Activated CD4-positive, alpha-beta T cell treated with anti-CD3 and anti-CD28 coated beads for 4 hours (primary cell): ENCODE data around the gene SERF1A.
"Not testable (repeated sequence)": the region's sequence is repeated elsewhere in the genome, so short reads cannot be mapped to it uniquely, and the experiment has no call there.

ENCODE experiments used
- DNase-seq, 2 donors: peaks; one replicate each; pipeline ENCODE4 v3.0.0-alpha.2; 2020

SERF1A gene

DNA sequence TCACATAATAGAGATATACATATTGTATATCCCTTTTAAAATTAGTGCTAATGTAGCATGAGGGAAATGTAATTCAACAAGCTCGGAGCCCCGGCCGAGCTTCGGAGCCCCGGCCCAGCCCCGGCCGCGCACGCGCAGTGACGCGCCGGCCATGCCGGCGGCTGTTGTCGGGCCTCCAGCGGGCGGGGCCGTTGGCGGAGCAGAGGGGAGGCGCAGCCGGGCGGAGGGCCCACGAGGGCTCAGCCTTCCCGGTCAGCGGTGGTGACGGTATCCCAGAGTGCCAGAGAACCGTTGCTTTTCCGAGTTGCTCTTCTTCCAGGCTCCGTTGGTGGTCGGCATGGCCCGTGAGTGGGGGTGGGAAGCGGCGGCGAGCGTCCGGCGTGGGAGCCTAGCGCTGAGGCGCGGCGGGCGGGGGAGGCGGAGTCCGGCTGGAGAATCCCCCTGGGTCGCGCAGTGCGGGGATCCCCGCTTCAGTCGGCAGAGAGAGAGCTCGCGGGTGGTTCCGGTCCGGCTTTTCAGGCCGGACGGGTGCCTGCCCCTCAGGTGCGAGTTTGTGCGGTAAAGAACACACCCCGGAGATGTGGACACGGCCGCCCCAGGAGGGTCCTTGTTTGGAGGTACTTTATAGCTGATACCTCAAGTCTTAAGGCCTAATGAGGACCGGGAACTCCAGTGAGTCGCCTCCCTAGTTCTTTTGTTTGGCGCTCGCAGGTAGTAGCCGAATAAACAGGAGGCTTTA is at the start of gene SERF1A:
Gene SERF1A (plus strand): TSS at position 137 of the 739 bp plus-strand sequence. CDS start 201 bp downstream, at position 338.
- DNase-seq: not testable (repeated sequence)

DNA sequence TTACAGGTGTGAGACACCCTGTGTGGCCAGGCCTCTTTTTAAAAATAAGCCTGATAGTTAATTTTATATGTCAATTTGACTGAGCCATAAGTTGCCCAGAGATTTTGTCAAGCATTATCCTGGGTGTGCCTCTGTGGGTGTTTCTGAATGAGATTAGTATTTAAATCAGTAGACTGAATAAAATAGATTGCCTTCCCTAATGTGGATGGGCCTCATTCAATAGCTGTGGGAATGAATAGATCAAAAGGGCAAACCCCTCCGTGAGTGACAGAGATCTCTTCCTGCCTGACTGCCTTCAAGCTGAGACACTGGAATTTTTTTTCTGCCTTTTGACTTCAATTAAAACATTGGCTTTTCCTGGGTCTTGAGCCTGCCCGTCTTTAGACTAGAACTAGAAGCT is 33.7 kb upstream of the SERF1A start:
- not testable (repeated sequence) for DNase-seq

DNA sequence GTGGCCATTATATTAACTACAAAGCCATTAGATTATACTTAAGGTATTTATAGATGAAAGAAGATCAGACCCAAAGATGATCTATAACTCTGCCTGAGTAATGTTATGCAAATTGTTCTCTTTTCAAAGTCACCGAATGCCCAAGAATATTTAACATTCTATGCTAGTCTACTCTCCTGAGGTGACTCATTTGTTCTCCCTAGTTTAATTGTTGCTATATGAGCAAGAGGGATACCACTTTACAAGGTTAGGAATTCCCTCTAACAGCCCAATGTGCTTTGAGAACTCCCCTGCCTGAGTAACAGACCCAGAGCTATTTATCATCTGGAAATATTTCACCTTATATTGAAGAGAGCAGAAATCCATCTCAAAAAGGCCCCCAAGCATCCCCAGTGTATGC is 29.8 kb upstream of the SERF1A start:
- not testable (repeated sequence) for DNase-seq

DNA sequence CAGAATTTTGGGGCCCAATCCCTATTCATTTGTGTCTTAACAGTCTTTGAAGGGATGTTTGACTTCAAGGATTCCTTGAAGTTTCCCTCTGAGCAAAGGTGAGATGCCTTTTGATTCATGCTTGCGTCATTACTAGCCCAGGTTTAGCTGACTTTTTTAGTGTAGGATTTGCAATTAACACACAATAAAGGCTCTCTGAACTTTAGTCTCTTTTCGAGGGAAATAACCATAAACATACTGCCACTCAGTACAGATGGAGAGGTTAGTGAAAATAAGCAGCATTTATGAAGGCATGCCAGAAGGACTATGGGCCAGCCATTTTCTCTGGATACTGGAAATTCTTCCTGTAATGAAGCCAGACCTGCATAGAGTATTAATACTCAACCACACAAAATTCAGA is 4.4 kb upstream of the SERF1A start:
- DNase-seq: not testable (repeated sequence)

DNA sequence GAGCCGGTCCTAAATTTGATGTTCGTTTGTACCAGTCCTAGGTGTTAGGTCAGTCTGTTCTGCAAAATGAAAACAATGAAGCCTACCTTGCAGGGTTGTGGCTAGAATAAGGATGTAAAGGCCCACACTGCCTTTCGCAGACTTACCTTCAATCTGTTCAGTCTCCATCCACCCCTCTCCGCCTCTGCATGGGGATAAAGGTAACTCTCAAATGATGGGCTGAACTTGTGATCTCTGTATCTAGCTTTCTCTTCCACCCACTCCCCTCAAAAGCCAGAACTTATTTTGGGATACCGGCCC is 753 bp downstream of the SERF1A start:
- not testable (repeated sequence) for DNase-seq

DNA sequence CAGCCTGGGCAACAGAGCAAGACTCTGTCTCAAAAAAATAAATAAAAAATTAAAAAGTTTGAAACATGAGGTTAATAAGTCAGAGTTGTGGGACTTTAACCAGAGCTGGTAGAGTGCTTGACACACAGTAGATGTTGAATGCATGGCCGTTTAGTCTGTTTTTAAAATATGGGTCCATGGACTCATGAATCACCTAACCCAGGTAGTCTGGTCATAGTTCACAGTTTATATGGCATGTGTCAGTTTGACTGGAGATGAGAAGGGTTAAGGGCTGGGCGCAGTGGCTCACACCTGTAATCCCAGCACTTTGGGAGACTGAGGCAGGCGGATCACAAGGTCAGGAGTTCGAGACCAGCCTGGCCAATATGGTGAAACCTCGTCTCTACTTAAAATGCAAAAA is 6.2 kb downstream of the SERF1A start:
- not testable (repeated sequence) for DNase-seq

DNA sequence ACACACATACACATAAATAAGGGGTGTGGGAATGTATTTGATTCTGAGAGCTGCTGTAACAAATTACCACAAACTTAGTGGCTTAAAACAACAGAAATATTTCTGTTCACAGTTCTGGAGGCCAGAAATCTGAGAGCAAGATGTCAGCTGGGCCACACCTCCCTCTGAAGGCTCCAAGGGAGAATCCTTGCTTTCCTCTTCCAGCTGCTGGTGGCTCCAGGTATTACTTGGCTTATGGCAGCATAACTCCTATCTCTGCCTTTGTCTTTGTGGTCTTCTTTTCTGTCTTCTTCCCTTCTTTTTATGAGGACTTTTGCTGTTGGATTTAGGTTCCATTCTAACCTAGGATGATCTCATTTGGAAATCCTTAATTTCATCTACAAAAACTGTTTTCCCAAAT is 16.4 kb downstream of the SERF1A start:
- not testable (repeated sequence) for DNase-seq

DNA sequence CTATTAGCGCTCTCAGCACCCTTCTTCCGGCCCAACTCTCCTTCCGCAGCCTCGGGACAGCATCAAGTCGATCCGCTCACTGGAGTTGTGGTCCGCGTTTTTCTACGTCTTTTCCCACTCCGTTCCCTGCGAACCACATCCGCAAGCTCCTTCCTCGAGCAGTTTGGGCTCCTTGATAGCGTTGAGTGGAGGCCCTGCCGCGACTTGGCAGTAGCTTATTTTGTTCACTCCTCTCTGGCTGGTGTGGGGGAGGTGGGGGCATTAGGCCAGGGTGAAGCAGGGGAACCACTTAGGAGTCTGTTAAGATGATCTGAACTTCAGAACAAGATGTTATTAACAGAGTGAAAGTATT is 24.7 kb downstream of the SERF1A start:
- DNase-seq: not testable (repeated sequence)

DNA sequence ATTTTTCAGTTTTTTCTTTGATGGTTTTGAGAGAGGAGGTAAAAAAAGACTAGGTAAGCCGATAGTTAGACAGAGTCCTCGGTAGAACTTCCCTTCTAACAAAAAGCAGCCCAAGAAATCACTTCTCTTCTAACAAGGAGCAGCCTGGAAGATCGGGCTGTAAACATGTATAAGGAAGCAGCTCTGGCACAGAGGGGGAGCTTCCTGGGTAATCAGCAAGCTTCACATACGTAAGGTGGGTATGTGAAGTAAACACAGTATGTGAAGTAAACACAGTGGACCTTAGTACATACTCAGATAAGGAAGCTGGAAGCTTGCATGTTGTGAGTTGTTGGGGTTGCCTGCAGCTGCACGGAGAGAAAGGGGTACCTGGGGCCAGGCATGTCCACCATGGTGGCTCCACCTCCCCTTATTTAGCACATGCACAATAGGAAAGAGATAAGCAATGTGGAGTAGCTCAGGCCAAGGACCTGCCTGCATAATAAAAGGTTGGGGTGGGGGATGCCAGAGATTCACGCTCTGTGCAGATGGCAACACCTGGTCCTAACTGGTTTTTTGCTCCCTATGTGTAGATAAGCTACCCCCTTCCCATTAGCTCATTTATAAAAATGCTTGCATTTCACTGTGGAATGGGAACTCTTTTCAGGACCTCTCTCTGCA is 31.4 kb downstream of the SERF1A start:
- DNase-seq: not testable (repeated sequence)

DNA sequence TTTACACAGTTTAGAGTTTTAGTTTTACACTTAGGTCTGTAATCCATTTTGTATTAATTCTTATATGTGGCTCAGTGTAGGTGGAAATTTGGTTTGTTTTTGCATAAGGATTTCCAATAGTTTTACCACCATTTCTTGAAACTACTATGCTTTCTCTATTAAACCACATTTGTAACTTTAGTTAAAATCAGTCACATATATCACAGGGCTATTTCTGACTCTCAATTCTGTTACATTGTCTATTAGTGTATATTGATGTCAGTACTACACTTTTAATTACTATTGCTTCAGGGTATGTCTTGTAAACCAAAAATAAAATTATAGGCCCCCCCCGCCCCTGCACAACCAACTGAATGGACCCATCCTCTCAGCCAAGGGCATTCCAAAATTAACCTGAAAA is 32.1 kb downstream of the SERF1A start:
- DNase-seq: not testable (repeated sequence)

DNA sequence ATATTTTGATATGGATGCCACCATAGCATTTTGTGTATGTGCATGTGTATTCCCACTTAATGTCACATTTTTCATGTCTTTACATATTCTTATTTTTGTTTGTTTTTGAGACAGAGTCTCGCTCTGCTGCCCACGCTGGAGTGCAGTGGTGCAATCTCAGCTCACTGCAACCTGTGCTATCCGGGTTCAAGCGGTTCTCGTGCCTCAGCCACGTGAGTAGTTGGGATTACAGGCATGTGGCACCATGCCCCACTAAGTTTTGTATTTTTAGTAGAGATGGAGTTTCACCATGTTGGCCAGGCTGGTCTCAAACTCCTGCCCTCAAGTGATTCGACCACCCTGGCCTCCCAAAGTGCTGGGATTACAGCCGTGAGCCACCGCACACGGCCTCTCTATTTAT is 52.6 kb downstream of the SERF1A start:
- DNase-seq: not testable (repeated sequence)
